Fibroblast of gingiva (primary cell): ENCODE data around the gene SMPD2.
"Not testable (repeated sequence)": the region's sequence is repeated elsewhere in the genome, so short reads cannot be mapped to it uniquely, and the experiment has no call there.

Source experiments
- DNase-seq: peaks from one replicate; pipeline ENCODE4 v3.0.0-alpha.2; 2011; ENCODE audit warnings: low read depth

The SMPD2 gene

GRCh38 chr6:109461205-109461604 is 20.7 kb downstream of the SMPD2 start:
- not testable (repeated sequence) for DNase-seq

- no peak for DNase-seq
Observed at GRCh38 chr6:109461733-109462526, 21.4 kb downstream of the SMPD2 start.

- no peak for DNase-seq
Observed at GRCh38 chr6:109465772-109466171, 25.2 kb downstream of the SMPD2 start.

- DNase-seq, result no peak
Observed at GRCh38 chr6:109466212-109466923, 25.8 kb downstream of the SMPD2 start.

- DNase-seq, result peak; percentile 18
Observed at GRCh38 chr6:109467696-109468095, 27.2 kb downstream of the SMPD2 start.

GRCh38 chr6:109469591-109470189 is 29.2 kb downstream of the SMPD2 start:
- no peak for DNase-seq

- DNase-seq, result no peak
Observed at GRCh38 chr6:109471105-109471810, 30.7 kb downstream of the SMPD2 start.

- DNase-seq, result no peak
Observed at GRCh38 chr6:109472132-109472995, 31.8 kb downstream of the SMPD2 start.

- DNase-seq, result no peak
Observed at GRCh38 chr6:109473120-109473519, 32.6 kb downstream of the SMPD2 start.

GRCh38 chr6:109474995-109475394 is 34.5 kb downstream of the SMPD2 start:
- no peak for DNase-seq

- no peak for DNase-seq
Observed at GRCh38 chr6:109475625-109476024, 35.1 kb downstream of the SMPD2 start.

- no peak for DNase-seq
Observed at GRCh38 chr6:109477184-109477583, 36.7 kb downstream of the SMPD2 start.

- DNase-seq, result no peak
Observed at GRCh38 chr6:109477725-109478124, 37.2 kb downstream of the SMPD2 start.

- DNase-seq, result peak; percentile 74
Observed at GRCh38 chr6:109478222-109478805, 37.8 kb downstream of the SMPD2 start.

GRCh38 chr6:109478841-109479624 is 38.5 kb downstream of the SMPD2 start:
- no peak for DNase-seq

- DNase-seq, result no peak
Observed at GRCh38 chr6:109480993-109481480, 40.5 kb downstream of the SMPD2 start.

GRCh38 chr6:109482905-109483734 is 42.6 kb downstream of the SMPD2 start, which contains the start of gene ZBTB24:
Gene ZBTB24 (minus strand): TSS chr6:109483219. CDS start chr6:109482026, 1,193 bp downstream.
- peak; percentile 90 for DNase-seq

GRCh38 chr6:109483735-109484057 is 43.2 kb downstream of the SMPD2 start:
- no peak for DNase-seq

- DNase-seq, result no peak
Observed at GRCh38 chr6:109484122-109484521, 43.6 kb downstream of the SMPD2 start.
